Body of pancreas (tissue), 4 donors: Measurements from ENCODE around the gene RGS11. TPM values are rescaled to one million over a fixed set of nuclear protein-coding genes. Genes with fewer than 3 reads are reported as not detected.

ENCODE experiments used
- ATAC-seq: fragments of 150-250 bp; one replicate; pipeline ENCODE4 v1.9.1; 2016
- DNase-seq, 4 donors: peaks; one replicate each; pipeline ENCODE4 v3.0.0-alpha.2; 2019
- H3K27ac ChIP-seq, 4 donors: fragments of 200-600 bp; sonication (generic); 1 replicate in 3 of 4; 2 replicates in 1 of 4; pipeline versions ENCODE4 v1.5.1 to v1.6.1; 2016 to 2019; ENCODE audit warnings: mild to moderate bottlenecking in 1 of 4, mixed read lengths in 1 of 4, moderate library complexity in 1 of 4
- H3K27me3 ChIP-seq, 2 donors: fragments of 200-600 bp; sonication (generic); one replicate each; pipeline ENCODE4 v1.6.0; 2016; ENCODE audit warnings: mild to moderate bottlenecking in 1 of 2
- H3K36me3 ChIP-seq, 2 donors: fragments of 200-600 bp; sonication (generic); replicated peaks in 1 of 2; 2 replicates each; pipeline ENCODE4 v1.5.1; 2016; ENCODE audit warnings: low read depth in 2 of 2; ENCODE audit not compliant: insufficient read depth in 1 of 2
- H3K4me1 ChIP-seq: fragments of 200-600 bp; sonication (generic); one replicate; pipeline ENCODE4 v1.6.0; 2016
- H3K4me3 ChIP-seq, 2 donors: fragments of 200-600 bp; sonication (generic); 1 replicate in 1 of 2; 2 replicates in 1 of 2; pipeline ENCODE4 v1.5.1; 2016 to 2019
- H3K9me3 ChIP-seq, 3 donors: fragments of 200-600 bp; sonication (generic); 1 replicate in 2 of 3; 2 replicates in 1 of 3; pipeline ENCODE4 v1.5.1; 2016
- CTCF ChIP-seq, 7 experiments: fragments of 450-650 bp in 4 of 7; fragments of 200-600 bp in 3 of 7; sonication (generic) in 3 of 7; IDR thresholded peaks; one replicate each; pipeline ENCODE4 v1.5.1; 2016 to 2019; ENCODE audit warnings: antibody characterized with exemption in 7 of 7
- POLR2A ChIP-seq, 3 donors: fragments of 450-650 bp; IDR thresholded peaks; one replicate each; pipeline ENCODE4 v1.6.1; 2016; ENCODE audit warnings: antibody characterized with exemption in 3 of 3, mild to moderate bottlenecking in 2 of 3
- WGBS, 2 donors: methylation state at CpG; one replicate each; pipeline ENCODE4 v1.1.5; 2017; 5-methylcytosine and 5-hydroxymethylcytosine counted together
- intact Hi-C: fragments of 100-400 bp; cut with DNase I; formaldehyde crosslinking; loops from one replicate; pipeline ENCODE4 v1.15.1; 2023
- total RNA-seq, 2 donors: library from RNA; depleted of rRNA; stranded (reverse); fragments of >200 nt; gene quantifications; one replicate each; pipeline ENCODE4 v1.1.0, GENCODE V29; 2016

Gene RGS11
- total RNA-seq, 2 donors from 2014 or later = 15.6 to 95.9 TPM

- 64 to 71% methylated on average over 9 of the region's 9 CpGs for WGBS, 2 donors
- no peak for ATAC-seq
- DNase-seq = no peak
- Histone ChIP-seq H3K27me3 (no peaks in the 10 kb centered on the region), H3K9me3 (no peaks in the 10 kb centered on the region), H3K4me1 (peaks cover 2% of the 10 kb centered on the region), H3K36me3 (no peaks in the 10 kb centered on the region), H3K27ac (no peak overlapping the region), H3K4me3 (no peak overlapping the region)
- TF ChIP-seq CTCF (IDR thresholded peaks at IDR 0.05) = no peak
- no peak for TF ChIP-seq POLR2A (IDR thresholded peaks at IDR 0.05)
- intact Hi-C loops = no loop called here
These were observed 45.8 kb upstream of the RGS11 start for GRCh38 chr16:321532-321931.

- H3K4me1 ChIP-seq = no peaks in the 10 kb centered on the region
- no peaks in the 10 kb centered on the region for H3K36me3 ChIP-seq
- DNase-seq = no peak
- no peaks in the 10 kb centered on the region for H3K27me3 ChIP-seq
- no peaks in the 10 kb centered on the region for H3K9me3 ChIP-seq
- intact Hi-C loops = no loop called here
- 91 to 96% methylated on average over 5 of the region's 5 CpGs for WGBS, 2 donors
- no peak overlapping the region for H3K27ac ChIP-seq
- ATAC-seq = no peak
- H3K4me3 ChIP-seq = no peak overlapping the region
- TF ChIP-seq CTCF (IDR thresholded peaks at IDR 0.05) = no peak
- no peak for TF ChIP-seq POLR2A (IDR thresholded peaks at IDR 0.05)
These were observed 44.5 kb upstream of the RGS11 start for GRCh38 chr16:320206-320605.

- Histone ChIP-seq H3K9me3 (no peaks in the 10 kb centered on the region), H3K27ac (no peak overlapping the region), H3K36me3 (peaks cover 0 to 7% of the 10 kb centered on the region in 2 donors), H3K27me3 (no peaks in the 10 kb centered on the region), H3K4me3 (no peak overlapping the region), H3K4me1 (no peaks in the 10 kb centered on the region)
- no peak for ATAC-seq
- DNase-seq = no peak
- intact Hi-C loops = no loop called here
- TF ChIP-seq POLR2A (IDR thresholded peaks at IDR 0.05) (peak in 1 of 3 donors; percentile 9), CTCF (IDR thresholded peaks at IDR 0.05) (peak in 1 of 7 experiments; percentile 12)
- 92 to 95% methylated on average over 13 to 22 of the region's 22 CpGs for WGBS, 2 donors
These were observed 42.9 kb upstream of the RGS11 start for GRCh38 chr16:318628-319027.

GRCh38 chr16:317583-317982, 41.8 kb upstream of the RGS11 start:
- TF ChIP-seq POLR2A (IDR thresholded peaks at IDR 0.05) (no peak), CTCF (IDR thresholded peaks at IDR 0.05) (no peak)
- H3K36me3 ChIP-seq = peaks cover 0 to 11% of the 10 kb centered on the region in 2 donors
- no peak overlapping the region for H3K4me3 ChIP-seq
- no peak for ATAC-seq
- DNase-seq = no peak
- no peaks in the 10 kb centered on the region for H3K27me3 ChIP-seq
- no peak overlapping the region for H3K27ac ChIP-seq
- 83 to 91% methylated on average over 5 of the region's 5 CpGs for WGBS, 2 donors
- no peaks in the 10 kb centered on the region for H3K9me3 ChIP-seq
- H3K4me1 ChIP-seq = no peaks in the 10 kb centered on the region
- intact Hi-C loops = no loop called here

- Histone ChIP-seq H3K27me3 (no peaks in the 10 kb centered on the region), H3K4me1 (no peaks in the 10 kb centered on the region), H3K4me3 (no peak overlapping the region), H3K9me3 (no peaks in the 10 kb centered on the region), H3K36me3 (peaks cover 0 to 11% of the 10 kb centered on the region in 2 donors), H3K27ac (no peak overlapping the region)
- no peak for TF ChIP-seq CTCF (IDR thresholded peaks at IDR 0.05)
- TF ChIP-seq POLR2A (IDR thresholded peaks at IDR 0.05) = no peak
- WGBS, 2 donors = 87 to 100% methylated on average over 2 to 15 of the region's 19 CpGs
- no peak for ATAC-seq
- intact Hi-C loops = no loop called here
- DNase-seq = no peak
These were observed 41.2 kb upstream of the RGS11 start for GRCh38 chr16:316741-317464.
